GM12878 (cell line): ENCODE data around the gene RIN1. TPM values are rescaled to one million over a fixed set of nuclear protein-coding genes. Genes with fewer than 3 reads are reported as not detected.

ENCODE experiments used
- ATAC-seq: fragments of 200-7000 bp; cut with Tn5 transposase; 3 replicates; pipeline ENCODE4 v1.9.1; 2020; ENCODE audit warnings: mild to moderate bottlenecking, moderate library complexity
- BruUV-seq: library from RNA; stranded (reverse); fragments of 400-500 nt; replicated peaks from 2 replicates; lab custom pipeline; 2021; lab: Mats Ljungman, UMichigan
- CTCF ChIA-PET: fragments of 300-600 bp; sonication (Branson Sonifier 250); formaldehyde crosslinking; extraction: SDS; loops from one replicate; lab custom pipeline; 2021; ENCODE audit warnings: inconsistent platforms; lab: Yijun Ruan, JAX
- POLR2A ChIA-PET: fragments of 350-600 bp; formaldehyde crosslinking; extraction: SDS; loops from one replicate; lab custom pipeline; 2021; ENCODE audit warnings: inconsistent platforms; lab: Charles Lee
- RAD21 ChIA-PET: fragments of 300-600 bp; sonication (Branson Sonifier 250); formaldehyde crosslinking; loops from one replicate; lab custom pipeline; 2023; ENCODE audit warnings: antibody characterized with exemption; ENCODE audit not compliant: unreplicated experiment; lab: Charles Lee
- SMC1A ChIA-PET: fragments of 300-600 bp; sonication (Branson Sonifier 250); formaldehyde crosslinking; loops from one replicate; lab custom pipeline; 2023; ENCODE audit not compliant: unreplicated experiment, uncharacterized antibody; lab: Charles Lee
- DNase-seq: peaks from one replicate; pipeline ENCODE4 v3.0.0-alpha.2; 2011; ENCODE audit warnings: low read depth, low spot score
- FAIRE-seq: peaks from 3 replicates; lab custom pipeline; 2011; peaks lifted over from hg19 to GRCh38; lab: Jason Lieb, UNC
- H2AFZ ChIP-seq: 2 replicates; pipeline ENCODE4 v1.6.0; 2011; ENCODE audit warnings: low read depth, low read length, control low read depth; ENCODE audit not compliant: control insufficient read depth
- H3K27ac ChIP-seq: 2 replicates; pipeline ENCODE4 v1.5.1; 2011; ENCODE audit warnings: control low read depth; ENCODE audit not compliant: control insufficient read depth, insufficient read depth
- H3K27me3 ChIP-seq, 2 experiments: replicated peaks in 1 of 2; 2 replicates each; pipeline versions ENCODE4 v1.6.0 to v1.6.1; 2011; ENCODE audit warnings: low read length in 1 of 2; ENCODE audit not compliant: control insufficient read depth in 2 of 2, insufficient read depth in 2 of 2
- H3K36me3 ChIP-seq, 2 experiments: 2 replicates each; pipeline ENCODE4 v1.5.1; 2011; ENCODE audit warnings: low read length in 1 of 2; ENCODE audit not compliant: control insufficient read depth in 2 of 2, insufficient read depth in 2 of 2
- H3K4me1 ChIP-seq: 2 replicates; pipeline ENCODE4 v1.6.1; 2011; ENCODE audit warnings: mild to moderate bottlenecking, low read length, moderate library complexity, mixed read lengths; ENCODE audit not compliant: control insufficient read depth, insufficient read depth
- H3K4me2 ChIP-seq: 2 replicates; pipeline ENCODE4 v1.6.0; 2011; ENCODE audit warnings: control low read depth; ENCODE audit not compliant: control insufficient read depth, insufficient read depth
- H3K4me3 ChIP-seq: fragments of 200-600 bp; sonication (generic); 2 replicates; pipeline ENCODE4 v1.5.1; 2016
- H3K79me2 ChIP-seq: 2 replicates; pipeline ENCODE4 v1.6.0; 2011; ENCODE audit warnings: low read length; ENCODE audit not compliant: control insufficient read depth, insufficient read depth
- H3K9ac ChIP-seq: 2 replicates; pipeline ENCODE4 v1.8.0; 2011; ENCODE audit warnings: low read length, control low read depth, mixed read lengths; ENCODE audit not compliant: control insufficient read depth, insufficient read depth
- H3K9me3 ChIP-seq: replicated peaks from 3 replicates; pipeline ENCODE4 v1.5.1; 2011; ENCODE audit warnings: mild to moderate bottlenecking, low read length; ENCODE audit not compliant: control insufficient read depth, insufficient read depth
- H4K20me1 ChIP-seq: 2 replicates; pipeline ENCODE4 v1.6.0; 2011; ENCODE audit not compliant: control insufficient read depth, insufficient read depth
- BRCA1 ChIP-seq: IDR thresholded peaks from 2 replicates; pipeline ENCODE4 v1.6.1; 2011; ENCODE audit warnings: low read depth, low read length, improper control_type of control experiment
- TCF12 ChIP-seq: IDR thresholded peaks from 2 replicates; pipeline ENCODE4 v1.6.1; 2011; ENCODE audit warnings: low read depth, mild to moderate bottlenecking, low read length
- ZNF24 ChIP-seq: fragments of 450-650 bp; IDR thresholded peaks from 2 replicates; pipeline ENCODE4 v1.6.1; 2017; ENCODE audit warnings: antibody characterized with exemption, mild to moderate bottlenecking
- ZZZ3 ChIP-seq: IDR thresholded peaks from 2 replicates; pipeline ENCODE4 v1.6.1; 2011; ENCODE audit warnings: low read depth; ENCODE audit not compliant: control insufficient read depth, insufficient read length
- WGBS: methylation state at CpG from one replicate; pipeline ENCODE4 v1.1.6; 2016; ENCODE audit warnings: low lambda C conversion rate; ENCODE audit not compliant: insufficient replicate concordance, insufficient coverage; ENCODE audit errors: missing lambda C conversion rate; 5-methylcytosine and 5-hydroxymethylcytosine counted together
- in situ Hi-C: fragments of 300-500 bp; cut with MboI; formaldehyde crosslinking; loops from 9 replicates; pipeline ENCODE4 v1.14.3; 2018; ENCODE audit warnings: mixed read lengths
- intact Hi-C: fragments of 100-400 bp; cut with micrococcal nuclease; formaldehyde crosslinking; loops from one replicate; pipeline ENCODE4 v1.14.2; 2022; ENCODE audit not compliant: unreplicated experiment
- polyA plus RNA-seq, 11 experiments: library from polyadenylated mRNA; depleted of rRNA in 4 of 11; unstranded in 6 of 11; stranded (reverse) in 5 of 11; fragments of >200 nt; fragmentation: Nextera tagmentation in 4 of 11; fragmentation: Illumina TruSeq in 1 of 11; extraction: Ambion mirVana in 4 of 11; extraction: Trizol in 1 of 11; gene quantifications; 1 replicate in 1 of 11; 2 replicates in 10 of 11; pipeline versions ENCODE4 v1.2.1 to v1.2.3, GENCODE V29; 2011 to 2016; ENCODE audit warnings: inconsistent platforms in 2 of 11, missing spikeins in 2 of 11, low read depth in 1 of 11
- total RNA-seq, 4 experiments: library from RNA; depleted of rRNA in 3 of 4; stranded (reverse); fragments of >200 nt in 3 of 4; fragmentation: Illumina TruSeq in 1 of 4; extraction: Trizol in 1 of 4; gene quantifications; 2 replicates each; pipeline versions ENCODE4 v1.2.1 to v1.2.3, GENCODE V29; 2013 to 2021
- TF ChIP-seq, protein P1 (sequence below): fragments of 450-650 bp; IDR thresholded peaks from 2 replicates; pipeline ENCODE4 v1.6.1; 2017; ENCODE audit warnings: antibody characterized with exemption, mild to moderate bottlenecking, moderate library complexity
- TF ChIP-seq, protein P2 (sequence below): fragments of 450-650 bp; formaldehyde crosslinking; IDR thresholded peaks from 2 replicates; pipeline ENCODE4 v1.4.0; 2022; ENCODE audit warnings: mild to moderate bottlenecking, moderate library complexity
- TF ChIP-seq, protein P3 (sequence below), 3 experiments: IDR thresholded peaks in 2 of 3; conservative IDR thresholded peaks in 1 of 3; 2 replicates each; pipeline ENCODE4 v1.5.1; 2011; ENCODE audit warnings: low read depth in 3 of 3, low read length in 3 of 3, mild to moderate bottlenecking in 3 of 3, control low read depth in 2 of 3, moderate library complexity in 2 of 3, inconsistent platforms in 1 of 3, mixed read lengths in 1 of 3; ENCODE audit not compliant: control insufficient read depth in 2 of 3, insufficient read depth in 1 of 3; ENCODE audit errors: extremely low read depth in 1 of 3
- TF ChIP-seq, protein P4 (sequence below): IDR thresholded peaks from 2 replicates; pipeline ENCODE4 v1.6.1; 2011; ENCODE audit warnings: borderline replicate concordance, low read depth, mild to moderate bottlenecking, moderate library complexity, low read length; ENCODE audit not compliant: insufficient read depth, poor library complexity, severe bottlenecking
- TF ChIP-seq, protein P5 (sequence below): fragments of 450-650 bp; IDR thresholded peaks from 2 replicates; pipeline ENCODE4 v1.6.1; 2016; ENCODE audit warnings: mild to moderate bottlenecking

The RIN1 gene
- total and polyA plus RNA-seq, 10 of the 15 experiments (the other 5 are each of a cell fraction or from before 2014, with no cell fraction given), result 0.04 to 0.69 (median 0.22) TPM; not detected in 1

GRCh38 chr11:66325263-66325671 lies 11.0 kb downstream of the RIN1 start (continued):
- TF ChIP-seq, protein P1, sequence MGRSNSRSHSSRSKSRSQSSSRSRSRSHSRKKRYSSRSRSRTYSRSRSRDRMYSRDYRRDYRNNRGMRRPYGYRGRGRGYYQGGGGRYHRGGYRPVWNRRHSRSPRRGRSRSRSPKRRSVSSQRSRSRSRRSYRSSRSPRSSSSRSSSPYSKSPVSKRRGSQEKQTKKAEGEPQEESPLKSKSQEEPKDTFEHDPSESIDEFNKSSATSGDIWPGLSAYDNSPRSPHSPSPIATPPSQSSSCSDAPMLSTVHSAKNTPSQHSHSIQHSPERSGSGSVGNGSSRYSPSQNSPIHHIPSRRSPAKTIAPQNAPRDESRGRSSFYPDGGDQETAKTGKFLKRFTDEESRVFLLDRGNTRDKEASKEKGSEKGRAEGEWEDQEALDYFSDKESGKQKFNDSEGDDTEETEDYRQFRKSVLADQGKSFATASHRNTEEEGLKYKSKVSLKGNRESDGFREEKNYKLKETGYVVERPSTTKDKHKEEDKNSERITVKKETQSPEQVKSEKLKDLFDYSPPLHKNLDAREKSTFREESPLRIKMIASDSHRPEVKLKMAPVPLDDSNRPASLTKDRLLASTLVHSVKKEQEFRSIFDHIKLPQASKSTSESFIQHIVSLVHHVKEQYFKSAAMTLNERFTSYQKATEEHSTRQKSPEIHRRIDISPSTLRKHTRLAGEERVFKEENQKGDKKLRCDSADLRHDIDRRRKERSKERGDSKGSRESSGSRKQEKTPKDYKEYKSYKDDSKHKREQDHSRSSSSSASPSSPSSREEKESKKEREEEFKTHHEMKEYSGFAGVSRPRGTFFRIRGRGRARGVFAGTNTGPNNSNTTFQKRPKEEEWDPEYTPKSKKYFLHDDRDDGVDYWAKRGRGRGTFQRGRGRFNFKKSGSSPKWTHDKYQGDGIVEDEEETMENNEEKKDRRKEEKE, result no peak
- TF ChIP-seq, protein P2, sequence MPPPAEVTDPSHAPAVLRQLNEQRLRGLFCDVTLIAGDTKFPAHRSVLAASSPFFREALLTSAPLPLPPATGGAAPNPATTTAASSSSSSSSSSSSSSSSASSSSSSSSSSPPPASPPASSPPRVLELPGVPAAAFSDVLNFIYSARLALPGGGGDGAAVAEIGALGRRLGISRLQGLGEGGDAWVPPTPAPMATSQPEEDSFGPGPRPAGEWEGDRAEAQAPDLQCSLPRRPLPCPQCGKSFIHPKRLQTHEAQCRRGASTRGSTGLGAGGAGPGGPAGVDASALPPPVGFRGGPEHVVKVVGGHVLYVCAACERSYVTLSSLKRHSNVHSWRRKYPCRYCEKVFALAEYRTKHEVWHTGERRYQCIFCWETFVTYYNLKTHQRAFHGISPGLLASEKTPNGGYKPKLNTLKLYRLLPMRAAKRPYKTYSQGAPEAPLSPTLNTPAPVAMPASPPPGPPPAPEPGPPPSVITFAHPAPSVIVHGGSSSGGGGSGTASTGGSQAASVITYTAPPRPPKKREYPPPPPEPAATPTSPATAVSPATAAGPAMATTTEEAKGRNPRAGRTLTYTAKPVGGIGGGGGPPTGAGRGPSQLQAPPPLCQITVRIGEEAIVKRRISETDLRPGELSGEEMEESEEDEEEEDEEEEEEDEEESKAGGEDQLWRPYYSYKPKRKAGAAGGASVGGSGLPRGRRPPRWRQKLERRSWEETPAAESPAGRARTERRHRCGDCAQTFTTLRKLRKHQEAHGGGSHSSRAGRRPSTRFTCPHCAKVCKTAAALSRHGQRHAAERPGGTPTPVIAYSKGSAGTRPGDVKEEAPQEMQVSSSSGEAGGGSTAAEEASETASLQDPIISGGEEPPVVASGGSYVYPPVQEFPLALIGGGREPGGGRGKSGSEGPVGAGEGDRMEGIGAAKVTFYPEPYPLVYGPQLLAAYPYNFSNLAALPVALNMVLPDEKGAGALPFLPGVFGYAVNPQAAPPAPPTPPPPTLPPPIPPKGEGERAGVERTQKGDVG (CRISPR knock-in tag), result no peak
- no peak for TF ChIP-seq ZNF24
- TF ChIP-seq TCF12, result peak; percentile 87
- TF ChIP-seq, all 136 proteins: peak for 2

DNA sequence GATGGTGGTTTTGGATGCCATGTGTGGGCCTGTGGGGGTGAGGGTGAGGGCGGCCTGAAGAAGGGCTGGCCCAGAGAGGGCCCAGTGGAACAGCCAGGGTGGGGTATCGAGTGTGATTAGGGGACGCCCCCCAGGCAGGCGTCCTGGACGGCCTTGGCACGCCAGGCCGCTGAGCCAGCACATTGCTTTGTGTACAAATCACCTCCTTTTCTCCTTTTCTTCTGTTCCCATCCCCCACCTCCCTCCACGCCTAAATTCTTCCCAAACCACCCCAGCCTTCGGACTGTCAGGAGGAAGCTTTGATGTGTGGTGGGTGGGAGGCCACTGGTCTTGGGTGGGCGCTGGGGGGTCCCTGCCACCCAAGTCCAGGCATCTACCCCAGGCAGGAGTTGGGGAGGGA lies 11.6 kb downstream of the RIN1 start:
- Histone ChIP-seq H2AFZ (no peak overlapping the region), H3K9me3 (no peaks in the 10 kb centered on the region; the same call in 2 of the 3 replicates), H3K4me3 (no peak overlapping the region), H4K20me1 (no peaks in the 10 kb centered on the region), H3K79me2 (no peaks in the 10 kb centered on the region), H3K9ac (no peak overlapping the region), H3K36me3 (no peaks in the 10 kb centered on the region), H3K27ac (no peak overlapping the region), H3K4me1 (peaks cover 10% of the 10 kb centered on the region; the same call in 1 of the 2 replicates), H3K4me2 (no peak overlapping the region), H3K27me3 (no peaks in the 10 kb centered on the region; a peak in 1 of 4 replicates)
- BruUV-seq, result no TSS peak
- in situ Hi-C loops, result no loop called here
- DNase-seq (no peak), ATAC-seq (no peak), FAIRE-seq (no peak)
- intact Hi-C loops, result no loop called here
- ChIA-PET SMC1A (interaction anchor here (3.4 kb wide), 1 partner anchor 13 kb away, joined by 12 read pairs; no protein-coding TSS in a partner anchor), POLR2A (no interaction called here), CTCF (interaction anchor here (3.8 kb wide), 1 partner anchor 13 kb away, joined by 34 read pairs; no protein-coding TSS in a partner anchor), RAD21 (interaction anchor here (1.0 kb wide), 1 partner anchor 11 kb away, joined by 3 read pairs; no protein-coding TSS in a partner anchor)
- WGBS, result 42% methylated on average over 10 of the region's 10 CpGs
- TF ChIP-seq ZZZ3, result no peak
- TF ChIP-seq, protein P3, sequence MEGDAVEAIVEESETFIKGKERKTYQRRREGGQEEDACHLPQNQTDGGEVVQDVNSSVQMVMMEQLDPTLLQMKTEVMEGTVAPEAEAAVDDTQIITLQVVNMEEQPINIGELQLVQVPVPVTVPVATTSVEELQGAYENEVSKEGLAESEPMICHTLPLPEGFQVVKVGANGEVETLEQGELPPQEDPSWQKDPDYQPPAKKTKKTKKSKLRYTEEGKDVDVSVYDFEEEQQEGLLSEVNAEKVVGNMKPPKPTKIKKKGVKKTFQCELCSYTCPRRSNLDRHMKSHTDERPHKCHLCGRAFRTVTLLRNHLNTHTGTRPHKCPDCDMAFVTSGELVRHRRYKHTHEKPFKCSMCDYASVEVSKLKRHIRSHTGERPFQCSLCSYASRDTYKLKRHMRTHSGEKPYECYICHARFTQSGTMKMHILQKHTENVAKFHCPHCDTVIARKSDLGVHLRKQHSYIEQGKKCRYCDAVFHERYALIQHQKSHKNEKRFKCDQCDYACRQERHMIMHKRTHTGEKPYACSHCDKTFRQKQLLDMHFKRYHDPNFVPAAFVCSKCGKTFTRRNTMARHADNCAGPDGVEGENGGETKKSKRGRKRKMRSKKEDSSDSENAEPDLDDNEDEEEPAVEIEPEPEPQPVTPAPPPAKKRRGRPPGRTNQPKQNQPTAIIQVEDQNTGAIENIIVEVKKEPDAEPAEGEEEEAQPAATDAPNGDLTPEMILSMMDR (IDR thresholded peaks at IDR 0.05 in 2 of 3, conservative IDR thresholded peaks at IDR 0.05 in 1 of 3; ENCODE audit: control insufficient read depth in 2 of 3, extremely low read depth in 1 of 3, insufficient read depth in 1 of 3, low read depth in 3 of 3, low read length in 3 of 3), result no peak
- TF ChIP-seq, protein P4, sequence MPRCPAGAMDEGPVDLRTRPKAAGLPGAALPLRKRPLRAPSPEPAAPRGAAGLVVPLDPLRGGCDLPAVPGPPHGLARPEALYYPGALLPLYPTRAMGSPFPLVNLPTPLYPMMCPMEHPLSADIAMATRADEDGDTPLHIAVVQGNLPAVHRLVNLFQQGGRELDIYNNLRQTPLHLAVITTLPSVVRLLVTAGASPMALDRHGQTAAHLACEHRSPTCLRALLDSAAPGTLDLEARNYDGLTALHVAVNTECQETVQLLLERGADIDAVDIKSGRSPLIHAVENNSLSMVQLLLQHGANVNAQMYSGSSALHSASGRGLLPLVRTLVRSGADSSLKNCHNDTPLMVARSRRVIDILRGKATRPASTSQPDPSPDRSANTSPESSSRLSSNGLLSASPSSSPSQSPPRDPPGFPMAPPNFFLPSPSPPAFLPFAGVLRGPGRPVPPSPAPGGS, result no peak
- no peak for TF ChIP-seq BRCA1
- TF ChIP-seq, protein P5, sequence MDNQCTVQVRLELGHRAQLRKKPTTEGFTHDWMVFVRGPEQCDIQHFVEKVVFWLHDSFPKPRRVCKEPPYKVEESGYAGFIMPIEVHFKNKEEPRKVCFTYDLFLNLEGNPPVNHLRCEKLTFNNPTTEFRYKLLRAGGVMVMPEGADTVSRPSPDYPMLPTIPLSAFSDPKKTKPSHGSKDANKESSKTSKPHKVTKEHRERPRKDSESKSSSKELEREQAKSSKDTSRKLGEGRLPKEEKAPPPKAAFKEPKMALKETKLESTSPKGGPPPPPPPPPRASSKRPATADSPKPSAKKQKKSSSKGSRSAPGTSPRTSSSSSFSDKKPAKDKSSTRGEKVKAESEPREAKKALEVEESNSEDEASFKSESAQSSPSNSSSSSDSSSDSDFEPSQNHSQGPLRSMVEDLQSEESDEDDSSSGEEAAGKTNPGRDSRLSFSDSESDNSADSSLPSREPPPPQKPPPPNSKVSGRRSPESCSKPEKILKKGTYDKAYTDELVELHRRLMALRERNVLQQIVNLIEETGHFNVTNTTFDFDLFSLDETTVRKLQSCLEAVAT, result no peak
